OCI-M2 (cell line): Measurements from ENCODE around the gene MGLL.

Experiments
- DNase-seq: peaks from one replicate; lab custom pipeline; 2025; ENCODE audit not compliant: unreplicated experiment; lab: John Stamatoyannopoulos, UW

Gene MGLL

DNA sequence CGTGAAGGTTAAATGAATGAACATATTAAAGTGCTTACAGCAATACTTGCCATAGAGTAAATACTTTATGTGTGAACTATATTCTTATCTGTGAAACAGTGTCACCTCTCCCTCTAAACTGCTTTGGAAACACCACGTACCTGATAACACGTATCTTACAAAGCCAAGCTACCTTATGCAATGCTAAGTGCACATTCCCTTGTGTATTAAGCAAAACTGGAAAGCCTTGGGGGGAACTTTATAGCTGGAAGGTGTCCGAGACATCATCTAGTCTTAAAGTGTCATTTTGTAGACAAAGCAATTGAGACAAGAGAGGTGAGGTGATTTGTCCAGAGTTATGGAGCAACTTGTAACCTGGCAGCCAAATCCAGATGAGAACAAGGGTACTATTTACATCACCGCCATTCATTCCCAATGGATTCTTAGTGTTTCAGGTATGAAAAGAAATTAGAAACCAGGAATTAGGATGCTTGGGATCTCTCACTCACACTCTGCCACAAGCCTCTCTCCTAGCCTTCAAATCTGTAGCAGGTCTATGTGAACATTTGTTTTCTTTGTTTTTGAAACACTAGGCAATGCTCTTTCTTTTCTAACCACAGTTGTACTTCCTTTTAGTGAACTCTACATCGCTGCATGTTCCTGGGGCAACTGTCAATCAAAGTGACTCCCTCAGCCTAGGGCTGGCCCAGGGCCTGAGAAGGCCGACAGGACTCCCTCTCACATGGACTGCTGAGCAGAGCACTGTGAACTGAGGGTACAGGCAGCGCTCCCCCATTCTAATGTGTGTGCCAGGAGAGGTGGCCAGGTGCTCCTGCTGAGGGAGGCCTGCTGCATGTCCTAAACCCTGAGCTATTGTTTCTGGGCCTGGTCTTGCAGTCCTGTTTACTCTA is 13.9 kb upstream of the MGLL start:
- DNase-seq: no peak

GRCh38 chr3:127834771-127835170 is 12.5 kb upstream of the MGLL start:
- no peak for DNase-seq

DNA sequence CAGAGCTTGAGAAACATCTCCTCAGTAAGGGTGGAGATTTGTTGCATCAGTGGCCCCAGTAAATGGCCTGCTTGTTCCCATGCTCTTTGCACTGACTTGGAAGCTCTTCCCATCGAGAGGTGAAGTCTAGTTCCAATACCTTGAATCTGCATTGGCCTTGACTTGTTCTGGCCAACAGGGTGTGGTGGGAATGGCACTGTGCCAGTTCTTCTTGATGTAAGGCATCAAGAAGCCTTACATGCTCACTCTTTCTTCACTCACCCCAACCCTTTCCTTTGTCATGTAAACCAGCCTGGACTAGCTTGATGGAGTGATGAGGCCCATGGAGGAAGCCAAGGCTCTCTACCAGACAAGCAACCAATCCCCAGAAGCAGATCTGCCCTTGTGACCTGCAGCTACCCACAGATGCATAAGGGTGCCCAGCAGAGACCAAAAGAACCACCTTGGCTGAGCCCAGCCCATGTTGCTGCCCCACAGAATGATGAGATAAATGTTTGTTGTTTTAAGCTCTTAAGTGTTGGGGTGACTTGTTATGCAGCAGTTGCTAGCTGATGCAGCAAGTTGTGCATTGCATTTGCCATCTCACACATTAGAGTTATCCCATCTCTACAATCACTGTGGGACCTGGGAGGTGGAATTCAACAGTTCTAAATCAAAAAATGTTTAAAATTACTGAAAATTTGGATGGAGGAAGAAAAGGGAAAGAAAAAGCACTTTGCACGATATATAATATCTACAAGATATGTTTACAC is 11.1 kb upstream of the MGLL start:
- no peak for DNase-seq

DNA sequence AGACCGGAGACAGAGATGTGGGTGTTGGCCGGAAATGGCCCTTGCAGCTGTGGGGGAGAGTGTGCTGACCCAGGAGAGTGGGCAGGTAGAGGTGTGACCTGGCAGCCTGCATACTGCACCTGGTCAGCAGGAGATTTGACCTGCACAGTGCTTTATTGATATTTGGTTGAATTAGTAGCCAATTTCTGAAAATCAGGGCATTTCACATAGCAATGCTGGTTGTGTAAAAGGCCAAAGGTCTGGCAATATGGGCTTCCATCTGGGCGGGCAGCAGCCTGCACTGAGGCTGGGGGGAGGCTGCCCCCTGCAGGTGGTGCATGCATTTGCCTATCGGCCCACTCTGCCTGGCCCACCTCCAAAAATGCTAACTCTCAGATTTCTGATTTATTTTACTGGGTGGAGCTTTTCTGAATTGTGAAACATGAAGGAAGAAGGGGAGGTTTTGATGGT is 9.4 kb upstream of the MGLL start:
- DNase-seq: no peak

DNA sequence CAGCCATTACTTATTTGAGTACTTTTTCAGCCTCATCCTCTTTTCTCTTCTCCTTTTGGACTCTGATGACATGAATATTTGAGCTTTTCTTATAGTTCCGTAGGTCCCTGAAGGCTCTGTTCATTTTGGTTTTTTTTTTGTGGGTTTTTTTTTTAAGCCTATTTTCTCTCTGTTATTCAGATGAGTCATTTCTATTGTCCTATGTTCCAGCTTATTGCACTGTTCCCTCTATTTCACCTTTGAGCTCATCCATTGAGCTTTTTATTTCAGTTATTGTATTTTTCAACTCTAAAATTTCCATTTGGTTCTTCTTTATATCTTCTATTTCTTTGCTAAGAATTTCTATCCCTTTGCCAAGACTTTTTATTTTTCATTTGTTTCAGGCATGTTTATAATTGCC is 7.2 kb upstream of the MGLL start:
- DNase-seq: no peak

DNA sequence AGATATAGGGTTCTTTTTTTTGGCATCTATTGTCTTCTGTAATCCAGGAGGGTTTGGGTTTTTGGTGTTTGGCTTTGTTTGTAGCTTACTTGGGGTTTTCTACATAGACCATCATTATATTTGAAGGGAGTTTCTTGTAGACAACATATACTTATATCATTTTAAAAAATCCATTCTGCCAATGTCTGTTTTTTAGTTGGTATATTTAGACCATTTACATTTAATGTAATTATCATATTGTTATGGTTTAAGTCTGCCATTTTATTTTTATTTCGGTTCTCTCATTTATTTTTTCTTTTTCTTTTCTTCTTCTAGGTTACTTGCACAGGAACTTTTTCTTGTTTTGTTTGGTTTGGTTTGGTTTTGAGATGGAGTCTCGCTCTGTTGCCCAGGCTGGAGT is 5.5 kb upstream of the MGLL start:
- no peak for DNase-seq

GRCh38 chr3:127825756-127826155 is 3.4 kb upstream of the MGLL start:
- DNase-seq: no peak

DNA sequence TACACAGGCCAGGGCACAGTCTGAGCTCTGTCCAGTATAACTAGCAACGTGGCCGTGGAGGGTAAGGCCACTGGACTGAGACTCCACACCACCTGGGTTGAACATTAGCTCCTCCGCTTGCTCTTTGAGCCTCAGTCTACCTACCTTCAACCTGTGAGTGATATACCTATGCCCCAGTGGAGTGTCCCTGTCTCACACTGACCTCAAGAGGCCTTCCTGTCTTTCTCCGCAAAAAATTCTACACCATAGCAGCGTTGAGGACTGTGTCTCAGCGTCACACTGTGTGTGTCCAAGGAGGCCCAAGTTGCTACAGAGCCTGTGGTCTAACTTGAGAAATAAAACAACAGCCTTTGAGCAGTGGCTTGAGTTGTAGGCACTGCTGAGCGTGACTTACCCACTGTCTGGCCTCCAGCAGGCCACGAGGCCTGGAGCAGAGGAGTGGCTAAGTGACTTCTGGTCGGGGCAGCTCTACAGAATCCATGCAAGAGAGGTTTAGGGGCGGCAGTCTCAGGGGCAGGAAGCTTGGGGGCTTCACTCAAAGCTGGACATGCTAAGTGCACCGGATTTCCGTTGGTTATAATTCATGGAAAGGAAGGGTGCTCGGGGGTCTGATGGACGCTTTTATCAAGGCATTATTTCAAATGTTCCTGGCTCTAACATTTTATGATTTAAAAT is 2.0 kb upstream of the MGLL start:
- DNase-seq: no peak

- no peak for DNase-seq
Observed at GRCh38 chr3:127823426-127823857, 1.1 kb upstream of the MGLL start.

DNA sequence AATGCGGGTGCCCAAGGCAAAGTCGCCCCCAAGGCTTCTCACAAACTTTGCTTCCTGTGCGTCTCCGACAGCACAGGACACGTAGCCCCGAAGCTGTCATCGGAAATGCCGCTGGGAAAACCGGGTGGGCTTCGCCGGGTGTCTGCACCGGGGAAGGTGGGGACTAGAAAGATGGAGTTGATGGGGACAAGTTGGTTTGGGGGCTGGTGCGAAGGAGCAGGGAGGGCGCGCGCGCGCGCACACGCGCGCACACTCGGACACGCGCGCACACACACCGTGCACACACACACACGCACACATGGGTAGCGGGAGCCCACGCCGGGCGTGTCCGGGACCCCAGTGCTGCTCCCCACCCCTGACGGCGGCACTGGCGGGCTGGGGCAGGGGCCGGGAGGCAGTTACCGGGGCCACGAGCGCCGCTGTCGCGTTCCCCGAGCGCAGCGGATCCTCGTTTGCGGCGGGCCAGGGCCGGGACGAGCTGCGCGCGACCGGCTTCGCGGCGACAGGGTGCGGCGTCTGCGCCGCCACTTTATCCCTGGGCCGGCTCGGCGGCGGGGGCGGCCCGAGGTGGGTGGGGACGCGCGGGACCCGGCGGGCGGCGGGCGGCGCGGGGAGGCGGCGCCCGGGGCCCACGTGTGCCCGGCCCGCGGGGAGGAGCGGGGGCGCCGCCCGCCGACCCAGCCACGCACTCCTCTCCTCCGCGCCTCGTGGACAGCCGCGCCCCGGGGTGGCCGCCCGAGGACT is 539 bp upstream of the MGLL start:
- no peak for DNase-seq

DNA sequence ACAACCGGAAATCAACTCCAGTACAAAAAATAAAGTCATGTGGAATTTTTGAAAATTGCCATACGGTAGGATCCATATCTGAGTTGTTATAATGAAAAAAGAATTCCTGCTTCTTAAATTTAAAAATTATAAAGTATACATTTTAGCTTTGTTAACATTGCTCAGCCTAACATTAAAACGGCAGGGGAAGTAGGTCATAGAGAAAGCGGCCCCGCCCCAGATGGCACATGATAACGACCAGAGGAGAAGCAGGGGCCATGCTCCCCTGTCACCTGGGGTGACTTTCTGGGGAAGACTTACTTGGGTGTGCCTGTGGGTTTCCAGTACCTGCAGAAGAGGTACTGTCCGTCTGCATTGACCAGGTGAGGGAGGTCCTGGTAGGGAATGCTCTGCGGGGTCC is 921 bp downstream of the MGLL start:
- no peak for DNase-seq

DNA sequence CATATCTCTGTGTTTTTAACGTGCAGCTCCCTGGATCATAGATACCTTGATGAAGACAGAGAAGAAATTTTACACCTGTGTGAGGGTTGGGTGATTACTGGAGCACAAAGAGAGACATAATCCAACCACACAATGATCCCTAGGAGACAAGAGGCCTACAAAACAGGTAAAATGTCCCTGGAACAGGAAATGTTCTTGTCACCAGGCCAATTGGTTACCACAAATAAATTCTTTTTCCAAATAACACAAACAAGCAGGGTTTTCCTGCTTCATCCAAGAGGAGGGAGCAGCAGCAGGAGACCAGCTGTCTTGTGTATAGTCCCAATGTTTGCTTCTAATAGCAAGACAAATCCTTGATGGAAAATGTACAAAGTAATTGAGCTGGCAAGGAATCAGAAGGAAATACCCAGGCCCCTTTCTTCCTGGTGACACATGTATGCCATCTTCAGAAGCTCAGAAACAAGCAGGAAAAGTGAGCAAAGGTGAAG is 1.4 kb downstream of the MGLL start:
- no peak for DNase-seq

DNA sequence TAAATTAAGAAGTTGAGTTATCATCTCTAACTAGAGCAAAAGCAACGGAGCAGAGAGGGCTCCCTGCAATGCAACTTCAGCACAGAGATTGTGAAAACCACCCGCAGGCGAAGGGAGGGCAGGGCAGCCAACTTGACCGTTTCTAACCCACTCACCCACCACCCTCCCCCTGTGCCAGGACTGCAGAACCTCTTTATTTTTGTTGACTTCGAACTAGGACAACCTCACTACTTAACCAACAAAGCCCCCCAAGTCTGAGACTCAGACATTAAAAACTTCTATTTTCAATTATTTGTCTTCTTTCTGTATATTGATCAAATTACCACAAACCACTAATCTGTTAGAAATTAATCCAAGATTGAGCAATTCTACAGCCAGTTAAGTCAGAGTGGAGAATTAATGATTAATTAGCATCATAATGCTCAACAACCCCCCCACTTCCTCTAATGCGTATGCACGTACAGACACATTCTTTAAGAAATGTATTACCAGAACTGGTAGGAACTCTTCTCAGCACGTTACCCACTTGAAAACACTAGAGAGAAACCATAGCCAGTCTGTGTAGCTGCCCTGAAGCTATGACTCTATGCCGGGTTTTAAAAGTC is 2.0 kb downstream of the MGLL start:
- DNase-seq: no peak

GRCh38 chr3:127819656-127820055 is 2.7 kb downstream of the MGLL start:
- no peak for DNase-seq

GRCh38 chr3:127819086-127819485 is 3.2 kb downstream of the MGLL start:
- DNase-seq: no peak

DNA sequence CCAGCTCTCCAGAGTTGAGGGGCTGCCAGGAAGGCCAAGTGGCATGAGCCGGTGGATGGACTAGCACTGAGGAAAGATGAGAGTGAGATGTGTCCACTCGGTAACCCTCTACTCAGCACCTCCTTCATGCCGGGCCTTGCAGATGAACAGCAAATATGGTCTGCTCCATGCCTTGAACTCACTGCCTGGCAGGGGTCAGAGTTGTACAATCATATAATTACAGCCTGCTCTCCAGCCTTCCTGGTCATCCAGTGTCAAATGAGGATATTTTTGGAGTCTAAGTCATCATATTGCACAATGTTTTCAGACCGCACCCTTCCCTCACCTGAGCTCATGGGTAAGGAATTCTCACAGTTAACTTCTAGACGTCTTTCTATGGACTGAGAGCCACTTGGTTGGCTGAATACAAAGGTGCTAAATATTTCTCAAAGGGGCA is 4.9 kb downstream of the MGLL start:
- no peak for DNase-seq

- no peak for DNase-seq
Observed at GRCh38 chr3:127816783-127817405, 5.4 kb downstream of the MGLL start.

DNA sequence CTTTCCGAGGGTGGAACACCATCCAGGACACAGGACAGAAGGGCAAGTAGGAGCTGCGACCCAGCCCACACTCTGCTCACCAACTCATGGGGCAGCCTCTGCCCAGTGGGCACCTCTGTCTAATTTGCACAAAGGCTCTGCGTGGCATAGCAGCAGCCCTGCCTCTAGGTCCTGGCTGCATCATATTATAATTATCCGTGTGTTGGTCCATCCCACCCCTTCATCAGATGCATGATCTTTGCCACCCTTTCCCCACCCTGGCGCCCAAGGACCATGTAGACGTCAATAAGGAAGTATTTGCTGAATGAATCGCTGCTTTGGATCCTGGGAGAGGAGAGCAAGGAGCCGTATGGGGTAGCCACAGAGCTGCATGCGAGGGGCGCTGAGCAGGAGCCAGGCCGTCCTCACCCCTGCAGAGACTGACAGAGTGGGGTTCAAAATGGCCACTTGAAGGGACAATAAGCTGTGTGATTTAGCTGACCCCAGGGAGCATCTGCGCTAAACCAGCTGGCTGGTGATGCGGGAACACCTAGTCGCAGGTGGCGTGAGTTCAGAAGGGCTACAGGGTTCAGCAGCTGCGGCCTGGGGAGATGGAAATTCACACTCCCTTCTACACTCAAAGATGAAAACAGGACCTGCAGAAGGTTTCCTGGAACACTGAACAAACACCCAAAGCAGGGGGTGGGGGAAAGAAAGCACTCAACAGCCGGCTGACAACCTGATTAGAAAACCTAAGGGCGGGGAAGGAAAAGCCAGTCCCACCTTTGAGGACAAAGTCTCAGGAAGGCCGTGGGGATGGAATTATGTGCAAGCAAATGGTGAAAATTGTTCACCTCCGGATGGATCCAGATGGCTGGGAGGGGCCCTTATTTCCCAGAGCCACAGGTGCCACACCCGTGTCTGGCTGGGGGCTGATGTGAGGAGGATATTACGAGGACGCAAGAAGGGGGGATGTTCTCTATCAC is 6.4 kb downstream of the MGLL start:
- no peak for DNase-seq

DNA sequence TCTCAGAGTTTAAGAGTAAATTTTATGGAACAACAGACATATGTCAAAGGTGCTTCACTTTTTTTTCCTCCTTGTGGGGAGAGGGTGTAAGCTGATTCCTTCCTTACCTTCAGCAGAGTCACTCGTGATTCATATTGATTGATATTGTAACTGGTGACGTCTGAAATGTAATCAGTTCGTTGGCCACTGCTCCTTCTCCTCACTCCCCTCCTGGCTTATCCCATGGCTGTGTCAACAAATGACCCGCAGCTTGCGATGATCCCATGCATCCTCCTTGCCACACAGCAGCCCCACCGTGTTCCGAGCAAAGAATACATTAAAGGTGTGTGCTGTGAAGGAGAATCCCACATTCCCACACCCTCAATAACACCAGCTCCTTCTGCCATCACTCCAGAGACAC is 7.3 kb downstream of the MGLL start:
- no peak for DNase-seq
